BE2C (cell line): ENCODE results near the gene HIVEP3.

ENCODE experiments used
- DNase-seq: peaks from one replicate; pipeline ENCODE4 v3.0.0-alpha.2; 2020
- H3K27me3 ChIP-seq: fragments of 250-450 bp; sonication (Bioruptor Pico); 2 replicates; pipeline ENCODE4 v1.5.1; 2020; ENCODE audit warnings: mild to moderate bottlenecking
- H3K36me3 ChIP-seq: fragments of 250-450 bp; sonication (Bioruptor Pico); 2 replicates; pipeline ENCODE4 v1.5.1; 2020; ENCODE audit warnings: mild to moderate bottlenecking
- H3K4me1 ChIP-seq: fragments of 250-450 bp; sonication (Bioruptor Pico); 2 replicates; pipeline ENCODE4 v1.5.1; 2020
- H3K4me3 ChIP-seq: 2 replicates; pipeline ENCODE4 v1.5.1; 2011; ENCODE audit warnings: low read depth, low read length
- H3K9me3 ChIP-seq: fragments of 250-450 bp; sonication (Bioruptor Pico); 2 replicates; pipeline ENCODE4 v1.5.1; 2020
- CTCF ChIP-seq: IDR thresholded peaks from 2 replicates; pipeline ENCODE4 v1.5.1; 2012; ENCODE audit warnings: mild to moderate bottlenecking, low read depth, low read length

The HIVEP3 gene

GRCh38 chr1:41868241-41868998, 50.3 kb downstream of the HIVEP3 start:
- Histone ChIP-seq H3K9me3 (no peaks in the 10 kb centered on the region), H3K27me3 (no peaks in the 10 kb centered on the region), H3K4me3 (no peak overlapping the region), H3K36me3 (no peaks in the 10 kb centered on the region), H3K4me1 (no peaks in the 10 kb centered on the region)
- no peak for DNase-seq
- TF ChIP-seq CTCF = no peak

GRCh38 chr1:41866285-41866684, 52.4 kb downstream of the HIVEP3 start:
- H3K9me3 ChIP-seq = no peaks in the 10 kb centered on the region
- H3K27me3 ChIP-seq = no peaks in the 10 kb centered on the region
- TF ChIP-seq CTCF = no peak
- H3K4me3 ChIP-seq = no peak overlapping the region
- no peak for DNase-seq
- H3K36me3 ChIP-seq = no peaks in the 10 kb centered on the region
- no peaks in the 10 kb centered on the region for H3K4me1 ChIP-seq

- TF ChIP-seq CTCF = no peak
- Histone ChIP-seq H3K4me1 (no peaks in the 10 kb centered on the region), H3K9me3 (no peaks in the 10 kb centered on the region), H3K36me3 (no peaks in the 10 kb centered on the region), H3K27me3 (no peaks in the 10 kb centered on the region), H3K4me3 (no peak overlapping the region)
- no peak for DNase-seq
These were observed 54.2 kb downstream of the HIVEP3 start for GRCh38 chr1:41864471-41865040.

GRCh38 chr1:41863718-41864117, 55.0 kb downstream of the HIVEP3 start:
- TF ChIP-seq CTCF = no peak
- H3K4me3 ChIP-seq = no peak overlapping the region
- no peaks in the 10 kb centered on the region for H3K9me3 ChIP-seq
- no peaks in the 10 kb centered on the region for H3K4me1 ChIP-seq
- H3K36me3 ChIP-seq = no peaks in the 10 kb centered on the region
- DNase-seq = no peak
- no peaks in the 10 kb centered on the region for H3K27me3 ChIP-seq

- H3K36me3 ChIP-seq = no peaks in the 10 kb centered on the region
- TF ChIP-seq CTCF = no peak
- no peak for DNase-seq
- H3K4me1 ChIP-seq = no peaks in the 10 kb centered on the region
- H3K4me3 ChIP-seq = no peak overlapping the region
- no peaks in the 10 kb centered on the region for H3K27me3 ChIP-seq
- H3K9me3 ChIP-seq = no peaks in the 10 kb centered on the region
These were observed 56.1 kb downstream of the HIVEP3 start for GRCh38 chr1:41862384-41863221.
